NCI-H510A (cell line): ENCODE data around the gene CWC27.
"Not testable (repeated sequence)": the region's sequence is repeated elsewhere in the genome, so short reads cannot be mapped to it uniquely, and the experiment has no call there.

ENCODE experiments used
- DNase-seq: peaks from one replicate; lab custom pipeline; 2025; lab: John Stamatoyannopoulos, UW

The CWC27 gene

DNA sequence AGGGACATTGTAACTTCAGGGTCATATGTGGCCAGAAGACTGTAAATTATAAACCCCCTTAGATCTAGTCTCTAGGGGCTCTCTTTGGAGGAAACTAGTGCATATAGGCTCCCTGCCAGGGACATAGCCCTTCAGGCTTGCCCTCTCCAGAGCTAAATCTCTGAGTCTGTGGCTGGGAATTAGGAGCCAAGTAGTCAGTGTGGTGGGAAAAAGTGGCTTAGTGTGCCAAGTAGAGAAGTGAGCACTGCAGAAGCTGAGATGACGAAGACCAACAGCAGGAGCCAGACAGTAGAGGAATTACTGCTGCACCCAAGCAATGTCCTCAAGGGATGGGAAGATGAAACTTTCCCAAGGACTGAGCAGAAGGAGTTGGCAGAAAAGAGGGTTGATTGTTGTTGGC lies 71.2 kb downstream of the CWC27 start:
- no peak for DNase-seq

DNA sequence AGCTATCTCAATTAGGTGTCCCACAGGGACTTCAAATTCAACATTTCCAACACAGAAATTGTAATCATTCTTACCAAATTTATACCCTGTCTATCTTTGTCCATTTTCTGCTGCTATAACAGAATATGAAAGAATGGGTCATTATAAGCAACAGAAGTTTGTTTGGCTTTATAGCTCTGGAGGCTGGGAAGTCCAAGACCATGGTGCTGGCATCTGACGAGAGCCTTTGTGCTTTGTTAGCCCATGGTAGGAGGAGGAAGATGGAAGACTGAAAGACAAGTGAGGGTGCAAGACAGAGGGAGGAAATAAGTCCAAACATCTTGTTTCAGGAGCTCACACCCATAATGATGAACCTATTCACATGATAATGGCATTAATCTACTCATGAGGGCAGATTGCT lies 72.2 kb downstream of the CWC27 start:
- no peak for DNase-seq

DNA sequence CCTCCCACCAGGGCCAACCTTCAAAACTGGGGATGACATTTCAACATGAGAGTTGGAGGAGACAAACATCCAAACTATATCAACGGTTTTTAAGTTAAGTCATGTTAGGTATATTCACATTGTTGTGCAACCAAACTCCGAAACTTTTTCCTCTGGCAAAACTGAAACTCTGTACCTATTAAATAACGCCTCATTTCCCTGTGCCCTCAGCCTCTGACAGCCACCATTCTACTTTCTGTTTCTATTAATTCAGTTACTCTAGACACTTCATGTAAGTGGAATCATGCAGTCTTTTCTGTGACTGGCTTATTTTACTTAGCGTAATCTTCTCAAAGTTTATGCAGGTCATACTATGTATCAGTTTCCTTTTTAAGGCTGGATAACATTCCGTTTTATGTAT lies 85.0 kb downstream of the CWC27 start:
- no peak for DNase-seq

DNA sequence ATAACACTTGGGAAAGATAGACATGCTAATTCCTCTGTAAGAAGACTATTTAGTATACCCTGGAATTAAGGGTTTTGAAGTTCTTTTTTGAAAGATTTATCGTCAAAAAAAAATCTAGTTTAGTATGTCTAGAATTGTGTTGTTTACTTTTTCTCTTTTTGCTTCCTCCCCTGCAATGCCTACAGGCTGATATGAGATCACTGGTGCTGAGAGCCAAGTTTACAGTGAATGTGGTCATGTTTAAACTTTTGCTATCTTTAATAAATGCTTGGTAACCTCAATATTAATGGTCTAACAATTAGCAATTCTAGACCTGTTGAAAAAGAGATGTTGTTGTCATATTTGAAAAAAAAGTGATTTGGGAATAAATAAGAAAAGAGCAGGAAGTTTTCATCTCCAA lies 86.1 kb downstream of the CWC27 start:
- DNase-seq, result no peak

DNA sequence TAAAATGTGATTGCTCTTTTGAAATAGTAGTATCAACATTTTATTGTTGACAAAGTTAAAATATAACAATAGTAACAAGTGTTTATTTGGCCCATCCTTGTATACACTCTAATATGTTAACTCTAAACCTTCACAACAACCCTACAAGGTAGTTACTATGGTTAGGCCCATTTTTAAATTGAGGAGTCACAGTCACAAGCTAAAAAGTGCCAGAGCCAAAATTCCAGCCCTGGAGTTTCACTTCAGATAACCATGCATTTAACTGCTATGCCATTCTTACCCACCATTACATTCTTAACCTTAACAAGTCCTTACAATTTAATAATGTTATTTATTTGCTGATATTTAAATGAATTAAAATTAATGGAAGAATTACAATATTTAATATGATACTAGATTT lies 91.2 kb downstream of the CWC27 start:
- no peak for DNase-seq

DNA sequence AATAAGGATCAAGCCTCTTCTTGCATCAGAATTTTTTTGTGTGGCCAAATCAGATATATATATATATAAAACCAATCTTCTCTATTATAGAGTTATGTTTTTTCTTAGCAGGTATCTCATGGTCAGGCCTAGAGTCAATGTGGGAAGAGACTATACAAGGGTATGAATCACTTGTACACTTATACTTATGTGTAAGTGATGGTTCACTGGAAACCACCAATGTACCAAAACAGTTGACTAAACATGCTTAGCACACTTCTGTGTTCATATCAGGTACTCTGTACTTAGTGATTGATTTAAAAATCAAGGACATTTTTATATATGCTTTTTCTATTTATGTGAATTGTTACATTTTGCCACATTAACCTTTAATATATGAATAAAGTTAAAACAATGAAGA lies 92.6 kb downstream of the CWC27 start:
- no peak for DNase-seq

DNA sequence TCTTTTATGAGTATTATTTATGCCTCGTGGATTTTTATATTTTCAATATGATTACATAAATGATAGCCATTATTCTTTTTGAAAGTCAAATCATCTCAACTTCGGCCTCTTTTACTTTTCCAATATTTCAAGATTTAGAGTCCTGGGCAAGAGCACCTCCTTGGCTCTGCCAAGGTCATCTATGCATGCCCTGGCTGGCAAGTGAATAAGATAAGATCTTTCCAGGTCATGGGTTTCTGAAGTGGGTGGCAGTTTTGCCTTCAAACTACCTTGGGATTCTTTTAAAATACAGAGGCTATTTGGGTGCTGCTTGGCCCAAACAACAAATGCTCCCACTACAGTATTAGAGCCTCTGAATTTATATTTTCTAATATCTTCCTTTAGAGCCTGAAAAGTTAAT lies 95.4 kb downstream of the CWC27 start:
- no peak for DNase-seq

DNA sequence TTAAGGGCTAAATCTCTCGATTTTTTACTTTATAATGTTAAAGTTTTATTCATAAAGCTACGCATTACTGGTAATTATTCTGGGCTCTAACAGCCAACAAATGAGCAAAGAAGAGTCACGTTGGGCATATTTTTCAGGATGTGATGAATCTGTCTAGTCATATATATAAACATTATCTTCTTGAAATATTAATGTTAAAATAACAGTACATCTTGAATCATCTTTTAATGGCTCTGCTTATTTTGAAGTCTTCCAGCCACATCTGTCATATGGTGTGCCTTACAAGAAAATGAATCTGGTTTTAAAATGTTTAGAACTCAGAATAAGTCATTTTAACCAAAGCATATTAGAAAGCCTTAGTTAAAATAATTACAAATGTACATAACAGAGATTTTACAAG lies 96.9 kb downstream of the CWC27 start:
- DNase-seq, result no peak

DNA sequence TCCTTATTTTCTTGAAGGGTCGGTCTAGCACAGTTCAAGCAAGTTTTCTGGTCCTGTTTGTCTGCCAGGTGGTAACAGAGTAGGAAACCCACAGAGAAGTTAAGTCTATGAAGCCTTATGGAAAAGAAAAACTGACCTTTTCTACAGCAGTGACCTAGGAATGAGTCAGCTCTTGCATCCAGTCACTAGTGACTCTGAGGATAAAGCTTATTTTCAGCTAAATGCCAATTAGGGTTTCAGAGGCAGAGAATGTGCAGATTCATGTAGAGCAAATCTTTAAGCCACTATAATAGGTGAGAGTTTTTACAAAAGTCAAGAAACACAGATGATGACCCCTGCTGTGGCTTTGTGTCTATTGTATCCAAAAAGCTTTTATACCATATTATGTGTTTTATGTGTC lies 100.7 kb downstream of the CWC27 start:
- no peak for DNase-seq

DNA sequence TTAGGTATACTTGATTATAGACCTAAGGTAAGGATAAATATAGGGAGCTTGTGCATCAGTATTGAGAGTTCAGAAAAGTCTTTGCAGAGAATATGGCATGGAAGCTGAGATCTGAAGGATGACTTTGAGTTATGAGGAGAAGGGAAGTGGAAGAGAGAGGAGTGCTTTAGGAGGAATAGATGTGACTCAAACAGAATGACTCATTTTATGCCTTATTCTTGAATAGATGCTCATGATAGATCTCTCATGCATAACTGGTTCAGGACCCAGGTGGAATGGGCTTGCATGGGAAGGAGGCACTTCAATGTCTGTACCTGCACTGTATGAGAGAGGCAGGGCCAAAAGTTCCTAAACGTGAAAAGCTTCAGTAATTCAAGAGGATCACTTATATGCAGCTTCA lies 103.3 kb downstream of the CWC27 start:
- no peak for DNase-seq

DNA sequence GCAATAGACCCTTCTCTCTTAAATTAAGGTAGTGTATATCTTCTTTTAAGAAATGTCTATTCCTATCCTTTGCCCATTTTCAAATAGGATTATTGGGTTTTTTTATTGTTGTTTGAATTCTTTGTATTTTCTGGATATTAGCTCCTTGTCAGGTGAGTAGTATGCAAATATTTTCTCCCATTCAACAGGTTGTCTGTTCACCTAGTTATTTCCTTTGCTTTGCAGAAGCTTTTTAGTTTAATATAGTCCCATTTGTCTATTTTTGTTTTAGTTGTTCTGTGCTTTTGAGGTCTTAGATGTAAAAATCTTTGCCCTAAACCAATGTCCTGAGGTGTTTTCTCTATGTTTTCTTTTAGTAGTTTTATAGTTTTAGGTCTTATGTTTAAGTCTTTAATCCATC lies 104.7 kb downstream of the CWC27 start:
- DNase-seq, result no peak

DNA sequence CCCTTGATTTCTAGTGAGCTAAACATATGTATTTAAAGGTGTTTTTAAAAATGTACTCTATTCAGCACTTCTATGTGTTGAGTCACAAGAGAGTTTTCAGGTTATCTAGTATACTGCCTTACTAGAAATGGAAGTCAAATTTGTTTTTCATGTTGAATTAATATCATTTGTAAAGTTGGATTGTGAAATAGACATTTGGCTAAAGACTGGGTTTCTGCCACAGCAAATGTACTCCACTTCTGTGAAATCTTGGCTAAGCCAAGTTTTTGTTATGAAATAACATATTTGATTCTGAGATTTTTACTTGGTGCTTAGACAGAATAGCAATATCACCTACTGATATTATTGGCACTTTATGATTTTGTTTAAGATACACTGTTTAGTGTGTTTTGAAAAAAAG lies 106.0 kb downstream of the CWC27 start:
- no peak for DNase-seq

DNA sequence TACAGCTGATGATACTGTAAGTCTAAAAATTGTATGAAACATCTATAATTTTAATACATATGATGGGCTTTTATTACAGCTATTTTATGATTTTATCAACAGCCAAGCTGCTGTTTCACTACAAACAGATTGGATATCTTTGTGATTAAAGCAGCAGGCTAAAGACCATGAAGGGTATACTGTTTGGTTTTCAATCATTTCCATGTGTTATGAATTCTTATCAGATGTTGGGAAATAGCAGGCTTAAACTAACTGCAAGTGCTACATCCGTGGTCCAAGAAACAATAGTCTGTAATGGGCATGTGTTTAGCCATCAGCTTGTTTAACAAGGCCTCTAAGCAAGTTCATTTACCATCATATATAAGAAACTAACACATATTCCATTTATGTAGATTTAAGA lies 107.5 kb downstream of the CWC27 start:
- DNase-seq, result no peak

DNA sequence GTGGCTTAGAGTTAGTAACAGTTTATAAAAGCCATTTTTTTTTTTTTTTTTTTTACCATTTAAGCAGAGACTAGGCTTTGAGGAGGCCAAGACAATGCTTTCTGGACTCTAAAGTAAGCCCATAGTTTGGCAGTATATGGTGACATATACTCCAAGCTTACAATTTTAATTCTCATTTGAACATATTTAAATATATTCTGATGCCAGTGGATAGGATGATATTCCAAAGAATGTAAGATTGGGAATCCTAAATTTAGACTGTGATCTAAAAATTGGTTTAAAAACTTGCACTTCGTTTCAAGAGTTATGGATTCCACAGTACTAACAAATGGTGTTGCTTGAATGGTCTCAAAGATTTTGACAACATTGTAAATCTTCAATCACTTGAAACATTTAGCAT lies 112.1 kb downstream of the CWC27 start:
- DNase-seq, result no peak

DNA sequence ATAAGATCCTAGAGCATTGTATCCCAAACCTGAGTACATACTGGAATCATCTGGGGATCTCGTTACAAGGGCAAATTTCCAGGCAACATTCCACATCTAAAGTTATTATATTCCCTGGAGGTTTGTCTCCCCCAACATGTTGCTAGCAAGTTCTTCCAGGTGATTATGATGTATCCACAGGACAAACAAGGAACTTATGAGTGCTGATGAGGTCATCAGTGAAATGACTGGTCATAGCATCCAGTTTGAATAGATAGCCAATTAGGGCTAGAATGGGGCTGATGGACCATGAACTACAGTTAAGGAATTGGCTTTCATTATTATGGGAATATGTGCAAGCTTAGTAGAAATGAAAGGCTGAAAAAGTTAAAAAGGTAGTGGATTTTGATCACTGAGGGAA lies 115.2 kb downstream of the CWC27 start:
- DNase-seq, result no peak

DNA sequence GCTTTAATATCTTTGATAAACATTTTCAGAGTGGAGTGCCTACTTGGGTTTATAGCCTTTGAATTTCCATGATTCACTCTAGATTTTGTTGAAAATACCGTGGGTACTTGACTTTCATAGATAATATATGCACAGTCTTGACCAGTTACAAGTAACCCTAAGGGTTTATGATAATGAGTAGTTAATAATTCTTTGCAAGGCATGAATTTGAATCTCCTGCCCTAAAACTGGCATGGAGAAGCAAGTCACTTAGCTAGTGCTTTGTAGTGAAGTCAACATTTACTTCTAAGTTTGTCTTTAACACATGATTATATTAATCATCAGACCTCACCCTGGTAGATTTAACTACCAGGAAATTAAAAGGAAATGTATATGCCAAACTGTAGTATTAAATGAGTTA lies 115.8 kb downstream of the CWC27 start:
- DNase-seq, result no peak

DNA sequence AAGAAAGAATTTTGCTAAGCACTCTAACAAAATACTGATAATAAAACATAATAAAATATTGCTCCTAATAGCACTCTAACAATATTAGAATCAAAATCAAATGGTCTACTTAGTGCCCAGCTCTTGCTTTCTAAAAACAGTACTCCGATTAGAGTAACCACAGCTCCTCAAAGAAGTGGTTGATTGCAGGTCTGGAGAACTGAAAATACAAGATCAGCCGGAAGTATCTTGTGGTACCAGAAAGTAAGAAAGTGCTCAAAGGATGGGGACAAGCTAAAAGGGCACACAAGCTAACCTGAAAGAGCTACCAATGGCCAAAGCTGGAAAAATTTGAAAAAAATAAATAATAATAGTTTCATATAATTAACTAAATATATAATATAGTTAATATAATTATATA lies 119.2 kb downstream of the CWC27 start:
- DNase-seq, result no peak

DNA sequence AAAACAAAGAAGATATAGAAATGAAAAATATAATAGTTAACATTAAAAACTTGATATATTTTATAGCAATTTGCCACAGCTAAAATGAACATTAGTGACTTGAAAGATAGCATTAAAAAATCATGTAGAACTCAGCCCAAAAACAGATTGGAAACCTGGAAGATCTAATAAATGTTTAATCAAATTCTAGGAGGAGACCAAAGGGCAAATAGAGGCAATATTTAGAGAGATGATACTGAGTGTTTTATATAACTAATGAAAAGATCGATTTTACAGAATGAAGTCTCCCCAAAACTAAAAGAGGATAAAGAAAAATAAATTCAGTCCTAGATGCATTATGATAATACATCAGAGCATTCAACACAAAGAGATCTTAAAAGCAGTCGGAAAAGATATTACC lies 127.0 kb downstream of the CWC27 start:
- no peak for DNase-seq

DNA sequence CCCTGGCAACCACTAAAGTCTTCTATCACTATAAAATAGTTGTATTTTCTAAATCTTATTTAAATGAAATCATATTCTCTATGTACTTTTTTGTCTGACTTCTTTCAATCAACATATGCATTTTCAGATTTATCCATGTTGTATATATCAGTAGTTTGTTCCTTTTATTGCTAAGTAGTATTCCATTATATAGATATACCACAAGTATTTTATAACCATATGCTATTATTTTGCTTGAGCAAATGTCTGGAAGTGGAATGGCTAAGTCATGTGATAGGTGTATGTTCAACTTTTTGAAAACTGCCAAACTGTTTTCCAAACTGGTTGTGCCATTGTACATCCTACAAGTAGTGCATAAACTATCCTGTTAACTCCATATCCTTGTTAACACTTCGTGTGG lies 131.1 kb downstream of the CWC27 start:
- DNase-seq, result no peak

DNA sequence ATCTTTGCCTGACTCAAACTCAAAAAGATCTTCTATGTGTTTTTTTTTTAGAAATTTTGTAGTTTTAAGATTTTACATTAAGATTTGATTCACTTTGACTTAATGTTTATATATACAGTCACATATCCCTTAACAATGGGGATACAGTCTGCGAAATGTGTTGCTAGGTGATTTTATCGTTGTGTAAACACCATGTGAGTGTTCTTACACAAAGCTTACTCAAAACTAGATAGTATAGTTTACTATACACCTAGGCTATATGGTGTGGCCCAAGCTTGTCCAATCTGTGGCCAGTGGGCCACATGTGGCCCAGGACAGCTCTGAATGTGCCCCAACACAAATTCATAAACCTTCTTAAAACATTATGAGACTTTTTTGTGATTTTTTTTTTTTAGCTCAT lies 131.9 kb downstream of the CWC27 start:
- DNase-seq, result no peak

DNA sequence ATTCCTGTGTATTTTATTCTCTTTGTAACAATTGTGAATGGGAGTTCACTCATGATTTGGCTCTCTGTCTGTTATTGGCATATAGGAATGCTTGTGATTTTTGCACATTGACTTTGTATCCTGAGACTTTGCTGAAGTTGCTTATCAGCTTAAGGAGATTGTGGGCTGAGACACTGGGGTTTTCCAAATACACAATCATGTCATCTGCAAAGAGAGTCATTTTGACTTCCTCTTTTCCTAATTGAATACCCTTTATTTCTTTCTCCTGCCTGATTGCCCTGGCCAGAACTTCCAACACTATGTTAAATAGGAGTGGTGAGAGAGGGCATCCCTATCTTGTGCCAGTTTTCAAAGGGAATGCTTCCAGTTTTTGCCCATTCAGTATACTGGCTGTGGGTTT lies 138.7 kb downstream of the CWC27 start:
- DNase-seq, result not testable (repeated sequence)

DNA sequence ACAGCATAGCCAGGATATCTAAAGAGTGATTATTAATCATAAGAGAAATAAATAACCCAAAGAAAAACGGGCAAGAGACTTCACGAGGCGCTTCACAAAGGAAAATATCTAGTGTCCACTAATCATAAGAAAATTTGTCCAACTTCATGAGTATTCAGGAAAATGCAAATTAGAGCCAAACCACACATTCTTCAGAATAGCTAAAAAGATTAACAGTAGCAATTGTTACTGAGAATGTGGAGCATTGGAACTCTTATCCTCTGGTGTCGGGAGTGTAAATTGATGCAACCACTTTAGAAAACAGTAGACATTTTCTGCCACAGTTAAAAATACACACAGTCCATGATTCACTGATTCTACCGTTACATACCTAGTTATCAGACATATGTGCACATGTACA lies 145.7 kb downstream of the CWC27 start:
- DNase-seq, result no peak

DNA sequence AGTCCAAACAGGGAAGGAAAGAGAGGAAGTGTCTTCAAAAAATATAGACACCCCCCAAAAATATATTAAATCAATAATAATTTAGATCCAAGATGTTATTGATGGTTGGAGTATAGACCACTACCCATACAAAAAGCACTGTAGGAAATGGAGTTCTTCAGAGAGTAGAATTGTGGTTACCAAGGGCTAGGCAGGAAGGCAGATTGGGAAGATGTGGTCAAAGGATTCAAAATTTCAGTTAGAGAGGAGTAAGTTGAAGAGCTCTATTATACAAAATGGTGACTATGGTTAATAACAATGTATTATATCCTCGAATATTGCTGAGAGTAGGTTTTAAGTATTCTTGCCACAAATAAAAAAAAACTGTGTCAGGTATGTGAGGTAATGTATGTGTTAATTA lies 149.4 kb downstream of the CWC27 start:
- DNase-seq, result no peak

DNA sequence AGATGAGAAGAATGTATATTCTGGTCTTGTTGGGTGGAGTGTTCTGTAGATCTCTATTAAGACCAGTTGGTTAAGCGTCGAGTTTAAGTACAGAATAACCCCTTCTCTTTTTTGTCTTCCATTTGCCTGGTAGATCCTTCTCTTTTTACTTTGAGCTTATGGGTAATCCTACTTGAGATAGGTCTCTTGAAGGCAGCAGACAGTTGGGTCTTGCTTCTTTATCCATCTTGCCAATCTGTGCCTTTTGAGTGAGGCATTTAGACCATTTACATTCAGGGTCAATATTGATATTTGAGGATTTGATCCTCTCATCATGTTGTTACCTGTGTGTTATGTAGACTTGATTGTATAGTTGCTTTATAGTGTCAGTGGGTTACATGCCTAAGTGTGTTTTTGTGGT lies 152.7 kb downstream of the CWC27 start:
- no peak for DNase-seq

DNA sequence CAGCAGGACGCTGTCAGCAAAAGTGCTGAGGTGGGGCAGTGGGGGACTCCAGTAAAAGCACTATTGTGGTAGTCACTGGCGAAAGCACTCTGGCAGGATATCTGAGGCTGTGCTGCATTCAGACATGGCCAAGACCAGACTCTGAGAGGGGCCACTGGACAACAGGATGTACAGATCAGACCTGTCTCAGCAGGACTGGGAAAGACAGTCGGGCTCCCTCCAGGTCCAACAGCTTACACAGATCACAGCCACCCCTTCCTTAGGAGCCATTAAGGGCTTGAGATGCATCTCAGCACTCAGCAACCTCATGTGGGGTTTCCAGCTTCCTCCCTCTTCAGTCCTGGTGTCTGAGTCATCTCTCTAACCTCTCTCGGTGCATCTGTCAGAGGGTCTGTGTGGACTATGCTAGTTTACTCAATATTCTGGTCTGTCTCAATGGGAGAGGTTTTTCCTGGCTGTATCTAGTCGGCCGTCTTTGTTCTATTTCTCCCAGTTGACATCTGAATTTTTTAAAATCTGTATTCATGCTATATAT lies 154.5 kb downstream of the CWC27 start:
- no peak for DNase-seq
